RPMI7951 (cell line): ENCODE data around the gene PRKG1. TPM values are rescaled to one million over a fixed set of nuclear protein-coding genes. Genes with fewer than 3 reads are reported as not detected.
"Not testable (repeated sequence)": the region's sequence is repeated elsewhere in the genome, so short reads cannot be mapped to it uniquely, and the experiment has no call there.

ENCODE experiments used
- DNase-seq: peaks from one replicate; pipeline ENCODE4 v3.0.0-alpha.2; 2012; ENCODE audit warnings: low read depth
- total RNA-seq: library from RNA; depleted of rRNA; stranded (reverse); fragments of >200 nt; shearing (Covaris generic); gene quantifications from 2 replicates; pipeline ENCODE4 v1.2.3, GENCODE V29; 2014

PRKG1 gene
- total RNA-seq, 1 experiment from 2014 or later: 0.12 TPM

- no peak for DNase-seq
These were observed 42.9 kb downstream of the PRKG1 start for GRCh38 chr10:51117053-51117660.

- no peak for DNase-seq
These were observed 43.5 kb downstream of the PRKG1 start for GRCh38 chr10:51117794-51118193.

- no peak for DNase-seq
These were observed 45.2 kb downstream of the PRKG1 start for GRCh38 chr10:51119441-51119840.

- no peak for DNase-seq
These were observed 47.6 kb downstream of the PRKG1 start for GRCh38 chr10:51121861-51122260.

GRCh38 chr10:51124852-51125251 lies 50.6 kb downstream of the PRKG1 start:
- no peak for DNase-seq

- no peak for DNase-seq
These were observed 51.2 kb downstream of the PRKG1 start for GRCh38 chr10:51125518-51125917.

- no peak for DNase-seq
These were observed 55.8 kb downstream of the PRKG1 start for GRCh38 chr10:51129946-51130544.

- peak; percentile 0 for DNase-seq
These were observed 63.7 kb downstream of the PRKG1 start for GRCh38 chr10:51137756-51138529.

GRCh38 chr10:51139176-51139575 lies 64.9 kb downstream of the PRKG1 start:
- DNase-seq: no peak

- no peak for DNase-seq
These were observed 66.7 kb downstream of the PRKG1 start for GRCh38 chr10:51141010-51141409.

GRCh38 chr10:51144161-51144781 lies 70.0 kb downstream of the PRKG1 start:
- no peak for DNase-seq

GRCh38 chr10:51145375-51145774 lies 71.1 kb downstream of the PRKG1 start:
- DNase-seq: no peak

- no peak for DNase-seq
These were observed 73.5 kb downstream of the PRKG1 start for GRCh38 chr10:51147644-51148399.

- DNase-seq: peak; percentile 1
These were observed 82.6 kb downstream of the PRKG1 start for GRCh38 chr10:51156926-51157325.

- no peak for DNase-seq
These were observed 84.5 kb downstream of the PRKG1 start for GRCh38 chr10:51158832-51159231.

GRCh38 chr10:51159841-51160240 lies 85.6 kb downstream of the PRKG1 start:
- DNase-seq: no peak

GRCh38 chr10:51162002-51162401 lies 87.7 kb downstream of the PRKG1 start:
- DNase-seq: no peak

- not testable (repeated sequence) for DNase-seq
These were observed 89.2 kb downstream of the PRKG1 start for GRCh38 chr10:51163380-51164049.

GRCh38 chr10:51168086-51168815 lies 94.0 kb downstream of the PRKG1 start:
- DNase-seq: no peak

GRCh38 chr10:51169111-51169510 lies 94.8 kb downstream of the PRKG1 start:
- no peak for DNase-seq
